ENCODE data around the gene IMMP2L.

IMMP2L gene

DNA sequence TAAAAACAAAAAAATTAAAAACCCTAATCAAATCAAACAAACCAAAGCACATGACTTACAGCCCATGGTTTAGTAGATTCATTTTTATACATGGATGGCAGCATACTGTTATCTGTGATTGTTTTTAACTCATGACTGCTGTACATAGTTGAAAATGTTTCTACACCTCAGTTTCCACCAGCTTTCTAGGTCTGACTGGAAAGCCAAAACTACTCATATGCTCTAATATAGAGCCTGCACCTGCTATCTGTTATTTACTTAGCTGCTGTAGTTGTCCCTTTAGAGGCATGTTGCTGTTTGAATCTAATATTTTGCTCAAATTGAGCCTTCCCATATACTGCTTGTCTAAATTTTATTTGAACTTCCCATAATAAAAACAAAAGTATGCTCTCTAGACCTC lies 761.3 kb downstream of the IMMP2L start:
- TF ChIP-seq, protein P1, sequence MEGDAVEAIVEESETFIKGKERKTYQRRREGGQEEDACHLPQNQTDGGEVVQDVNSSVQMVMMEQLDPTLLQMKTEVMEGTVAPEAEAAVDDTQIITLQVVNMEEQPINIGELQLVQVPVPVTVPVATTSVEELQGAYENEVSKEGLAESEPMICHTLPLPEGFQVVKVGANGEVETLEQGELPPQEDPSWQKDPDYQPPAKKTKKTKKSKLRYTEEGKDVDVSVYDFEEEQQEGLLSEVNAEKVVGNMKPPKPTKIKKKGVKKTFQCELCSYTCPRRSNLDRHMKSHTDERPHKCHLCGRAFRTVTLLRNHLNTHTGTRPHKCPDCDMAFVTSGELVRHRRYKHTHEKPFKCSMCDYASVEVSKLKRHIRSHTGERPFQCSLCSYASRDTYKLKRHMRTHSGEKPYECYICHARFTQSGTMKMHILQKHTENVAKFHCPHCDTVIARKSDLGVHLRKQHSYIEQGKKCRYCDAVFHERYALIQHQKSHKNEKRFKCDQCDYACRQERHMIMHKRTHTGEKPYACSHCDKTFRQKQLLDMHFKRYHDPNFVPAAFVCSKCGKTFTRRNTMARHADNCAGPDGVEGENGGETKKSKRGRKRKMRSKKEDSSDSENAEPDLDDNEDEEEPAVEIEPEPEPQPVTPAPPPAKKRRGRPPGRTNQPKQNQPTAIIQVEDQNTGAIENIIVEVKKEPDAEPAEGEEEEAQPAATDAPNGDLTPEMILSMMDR (conservative IDR thresholded peaks at IDR 0.05), result no peak

DNA sequence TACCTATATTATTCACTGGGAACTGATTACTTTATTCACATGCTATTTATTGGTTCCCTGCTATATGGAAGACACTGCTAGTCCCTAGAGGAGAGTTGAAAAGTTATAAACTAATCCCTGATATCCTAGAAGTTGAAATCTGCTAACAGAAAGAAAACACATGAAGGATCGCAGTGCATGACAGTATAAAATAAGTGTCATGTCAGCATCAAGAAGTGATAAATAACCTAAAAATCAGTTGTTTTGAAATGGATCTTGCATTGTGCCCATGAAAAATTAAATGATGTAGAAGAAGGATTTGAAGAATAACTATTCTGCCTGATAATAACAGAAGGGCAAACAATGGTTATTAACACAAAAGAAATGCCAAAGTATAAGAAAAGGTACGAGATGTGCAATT lies 764.6 kb downstream of the IMMP2L start:
- no peak overlapping the region for H3K27ac ChIP-seq
- TF ChIP-seq, protein P1 (conservative IDR thresholded peaks at IDR 0.05), result no peak

More for the DNA sequence above, 761.3 kb downstream of the IMMP2L start:
- H3K27ac ChIP-seq, result no peak overlapping the region

DNA sequence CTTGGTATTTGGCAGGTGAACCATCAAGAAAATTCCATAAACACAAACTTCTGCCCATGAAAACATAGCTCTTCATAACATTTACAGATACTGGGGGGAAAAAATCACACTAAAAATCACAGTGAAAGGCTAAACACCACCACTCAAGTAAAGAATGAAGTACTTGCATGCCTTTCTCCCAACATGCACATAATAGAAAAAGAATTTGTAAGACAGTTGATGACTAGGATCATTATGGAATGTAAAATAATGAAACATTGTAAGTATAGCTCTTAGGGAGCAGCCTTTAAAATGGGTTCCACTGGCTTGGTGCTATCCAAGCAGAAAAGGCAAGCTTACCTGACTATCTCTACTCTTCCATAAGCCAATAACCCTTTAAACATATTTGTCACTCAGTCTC lies 771.3 kb downstream of the IMMP2L start:
- no peak overlapping the region for H3K27ac ChIP-seq
- TF ChIP-seq, protein P1 (conservative IDR thresholded peaks at IDR 0.05), result no peak

DNA sequence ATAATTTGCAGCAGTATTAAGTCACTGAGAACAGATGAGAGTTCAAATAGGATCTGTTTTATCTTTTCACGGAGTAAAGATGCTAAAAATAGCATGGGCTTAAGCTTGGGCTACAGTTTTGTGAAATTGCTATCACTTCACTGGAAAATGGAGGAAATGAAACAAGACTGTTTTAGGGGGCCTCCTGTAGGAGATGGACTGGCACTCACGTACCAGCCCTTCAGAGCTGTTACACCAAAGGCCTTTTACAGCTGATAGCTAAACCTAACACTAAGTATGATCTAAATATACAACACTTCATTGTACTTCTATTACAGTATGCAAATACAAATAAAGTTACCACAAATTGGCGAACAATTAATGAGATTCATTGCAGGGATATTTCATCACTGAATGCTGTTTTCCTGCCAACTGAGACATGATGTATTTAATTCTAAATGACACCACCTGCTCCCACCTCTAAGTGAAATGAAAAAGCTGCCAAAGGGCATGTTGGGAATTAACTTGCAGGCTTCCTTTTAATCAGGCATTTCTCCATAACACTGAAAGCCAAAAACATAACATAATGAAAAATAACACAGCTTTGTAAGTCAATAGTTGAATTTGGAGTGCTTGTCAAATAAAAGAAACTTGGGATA lies 775.8 kb downstream of the IMMP2L start:
- TF ChIP-seq, protein P1 (conservative IDR thresholded peaks at IDR 0.05), result no peak
- no peak overlapping the region for H3K27ac ChIP-seq

DNA sequence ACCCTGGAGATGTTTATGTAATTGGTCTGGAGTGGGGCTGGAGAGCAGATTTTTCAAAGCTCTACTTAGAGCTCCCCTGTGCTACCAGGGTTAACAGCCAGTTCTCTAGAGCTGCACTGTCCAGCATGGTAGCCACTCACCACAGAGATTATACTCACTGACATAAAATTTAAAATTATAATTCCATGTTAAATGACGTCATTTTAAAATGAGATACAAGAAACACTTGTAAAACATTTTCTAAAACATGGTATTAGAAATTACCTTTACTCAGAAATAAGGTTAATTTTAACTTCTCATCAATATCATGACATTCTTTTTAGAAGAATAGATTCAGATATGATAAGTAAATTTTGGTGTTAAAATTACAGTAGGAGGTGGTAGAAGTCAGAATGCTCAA lies 777.5 kb downstream of the IMMP2L start:
- TF ChIP-seq, protein P1 (conservative IDR thresholded peaks at IDR 0.05), result no peak
- no peak overlapping the region for H3K27ac ChIP-seq

DNA sequence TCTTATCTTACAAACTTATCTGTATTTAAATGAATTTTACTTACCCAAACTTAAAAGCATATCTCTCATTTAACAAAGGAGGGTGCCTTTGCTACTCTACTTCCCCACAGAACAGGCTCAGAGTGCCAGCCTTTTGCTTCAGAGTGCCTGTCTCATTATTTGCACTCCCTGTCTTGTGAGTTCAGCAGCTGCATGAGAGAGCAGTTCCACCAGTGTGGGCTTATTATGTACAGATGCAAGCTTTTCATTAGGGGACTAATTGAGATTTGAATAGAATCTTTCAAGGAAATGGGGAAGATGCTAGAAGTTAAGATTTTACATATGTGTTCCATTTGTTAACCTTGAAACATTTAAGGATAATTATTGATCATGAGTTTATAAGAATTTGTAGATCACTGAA lies 781.6 kb downstream of the IMMP2L start:
- no peak overlapping the region for H3K27ac ChIP-seq
- TF ChIP-seq, protein P1 (conservative IDR thresholded peaks at IDR 0.05), result no peak

DNA sequence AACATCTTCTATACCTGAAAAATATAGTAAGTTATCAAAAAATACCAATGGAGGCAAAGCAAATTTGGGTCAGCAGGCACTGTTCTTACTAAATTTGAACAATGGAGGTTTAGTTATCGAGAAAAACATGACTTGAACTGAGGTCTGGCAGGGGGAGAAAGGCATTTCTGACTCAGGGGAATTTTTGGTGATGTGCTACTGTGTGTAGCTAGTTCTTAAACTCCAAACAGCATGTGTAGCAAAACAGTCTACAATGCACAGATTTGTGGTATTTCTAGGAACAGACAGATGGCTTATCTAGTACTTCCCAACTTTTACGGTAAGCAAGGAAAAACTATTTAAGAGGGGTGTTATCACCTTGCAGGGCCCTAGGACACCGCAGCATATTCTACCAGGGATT lies 783.0 kb downstream of the IMMP2L start:
- H3K27ac ChIP-seq, result no peak overlapping the region
- TF ChIP-seq, protein P1 (conservative IDR thresholded peaks at IDR 0.05), result no peak
